ENCODE results near the gene LCE1E.

LCE1E gene

GRCh38 chr1:152747831-152748230 is 38.2 kb upstream of the LCE1E start:
- no peak for DNase-seq (ENCODE audit: low spot score)
- TF ChIP-seq, protein P1, sequence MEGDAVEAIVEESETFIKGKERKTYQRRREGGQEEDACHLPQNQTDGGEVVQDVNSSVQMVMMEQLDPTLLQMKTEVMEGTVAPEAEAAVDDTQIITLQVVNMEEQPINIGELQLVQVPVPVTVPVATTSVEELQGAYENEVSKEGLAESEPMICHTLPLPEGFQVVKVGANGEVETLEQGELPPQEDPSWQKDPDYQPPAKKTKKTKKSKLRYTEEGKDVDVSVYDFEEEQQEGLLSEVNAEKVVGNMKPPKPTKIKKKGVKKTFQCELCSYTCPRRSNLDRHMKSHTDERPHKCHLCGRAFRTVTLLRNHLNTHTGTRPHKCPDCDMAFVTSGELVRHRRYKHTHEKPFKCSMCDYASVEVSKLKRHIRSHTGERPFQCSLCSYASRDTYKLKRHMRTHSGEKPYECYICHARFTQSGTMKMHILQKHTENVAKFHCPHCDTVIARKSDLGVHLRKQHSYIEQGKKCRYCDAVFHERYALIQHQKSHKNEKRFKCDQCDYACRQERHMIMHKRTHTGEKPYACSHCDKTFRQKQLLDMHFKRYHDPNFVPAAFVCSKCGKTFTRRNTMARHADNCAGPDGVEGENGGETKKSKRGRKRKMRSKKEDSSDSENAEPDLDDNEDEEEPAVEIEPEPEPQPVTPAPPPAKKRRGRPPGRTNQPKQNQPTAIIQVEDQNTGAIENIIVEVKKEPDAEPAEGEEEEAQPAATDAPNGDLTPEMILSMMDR (IDR thresholded peaks at IDR 0.05; ENCODE audit: extremely low read depth, missing control alignments): no peak

DNA sequence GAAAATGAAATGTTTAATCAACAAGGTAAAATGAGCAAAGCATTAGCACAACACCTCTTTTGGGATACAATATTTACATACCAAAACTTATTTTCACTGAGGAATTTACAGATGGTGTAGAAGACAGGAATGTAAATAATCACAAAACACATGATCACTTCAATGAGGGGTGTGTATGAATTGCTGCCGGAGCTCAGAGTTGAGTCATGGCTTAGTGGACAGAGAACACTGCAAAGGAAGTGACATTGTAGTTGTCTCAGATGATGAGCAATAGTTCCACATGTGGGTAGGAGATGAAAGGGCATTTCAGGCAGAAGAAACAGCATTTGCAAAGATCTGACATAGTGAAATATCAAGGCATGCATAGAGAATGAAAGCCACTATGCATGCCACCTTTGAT is 33.8 kb upstream of the LCE1E start:
- no peak for DNase-seq (ENCODE audit: low spot score)

GRCh38 chr1:152753586-152753985 is 32.5 kb upstream of the LCE1E start:
- no peak for DNase-seq (ENCODE audit: low spot score)
- TF ChIP-seq, protein P1 (IDR thresholded peaks at IDR 0.05; ENCODE audit: extremely low read depth, missing control alignments): no peak

More for the DNA sequence above, 33.8 kb upstream of the LCE1E start:
- TF ChIP-seq, protein P1 (IDR thresholded peaks at IDR 0.05; ENCODE audit: extremely low read depth, missing control alignments): no peak

- no peak for DNase-seq (ENCODE audit: low spot score)
Observed at GRCh38 chr1:152756872-152757271, 29.2 kb upstream of the LCE1E start.

DNA sequence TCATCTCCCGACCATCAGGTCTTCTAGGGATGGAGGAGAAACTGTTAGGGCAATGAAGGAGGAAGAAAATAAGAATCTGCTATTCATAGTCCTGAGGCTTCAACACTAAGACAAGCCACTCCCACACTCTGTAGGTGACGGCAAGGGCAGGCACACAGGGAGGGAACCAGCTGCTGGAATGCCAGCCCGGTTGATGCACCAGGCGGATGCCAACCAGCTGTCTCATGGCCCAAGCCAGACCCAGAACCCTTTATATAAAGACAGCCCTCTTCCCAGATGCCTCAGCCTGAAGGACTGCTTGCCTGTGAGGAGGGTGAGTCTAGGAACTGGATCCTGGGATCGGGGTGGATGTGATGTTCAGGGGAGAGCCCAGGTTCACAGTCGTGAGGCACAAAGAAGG is 28.3 kb upstream of the LCE1E start, which contains the start of gene KPRP:
KPRP (plus strand) TSS at position 279 of the 400 bp plus-strand sequence. CDS start 1,564 bp downstream, outside the sequence.
- no peak for DNase-seq (ENCODE audit: low spot score)

More at GRCh38 chr1:152756872-152757271, 29.2 kb upstream of the LCE1E start:
- TF ChIP-seq, protein P1 (IDR thresholded peaks at IDR 0.05; ENCODE audit: extremely low read depth, missing control alignments): no peak

GRCh38 chr1:152758636-152759035 is 27.4 kb upstream of the LCE1E start:
- TF ChIP-seq, protein P1 (IDR thresholded peaks at IDR 0.05; ENCODE audit: extremely low read depth, missing control alignments): no peak
- no peak for DNase-seq (ENCODE audit: low spot score)

More for the DNA sequence above, 28.3 kb upstream of the LCE1E start, which contains the start of gene KPRP:
- TF ChIP-seq, protein P1 (IDR thresholded peaks at IDR 0.05; ENCODE audit: extremely low read depth, missing control alignments): no peak

DNA sequence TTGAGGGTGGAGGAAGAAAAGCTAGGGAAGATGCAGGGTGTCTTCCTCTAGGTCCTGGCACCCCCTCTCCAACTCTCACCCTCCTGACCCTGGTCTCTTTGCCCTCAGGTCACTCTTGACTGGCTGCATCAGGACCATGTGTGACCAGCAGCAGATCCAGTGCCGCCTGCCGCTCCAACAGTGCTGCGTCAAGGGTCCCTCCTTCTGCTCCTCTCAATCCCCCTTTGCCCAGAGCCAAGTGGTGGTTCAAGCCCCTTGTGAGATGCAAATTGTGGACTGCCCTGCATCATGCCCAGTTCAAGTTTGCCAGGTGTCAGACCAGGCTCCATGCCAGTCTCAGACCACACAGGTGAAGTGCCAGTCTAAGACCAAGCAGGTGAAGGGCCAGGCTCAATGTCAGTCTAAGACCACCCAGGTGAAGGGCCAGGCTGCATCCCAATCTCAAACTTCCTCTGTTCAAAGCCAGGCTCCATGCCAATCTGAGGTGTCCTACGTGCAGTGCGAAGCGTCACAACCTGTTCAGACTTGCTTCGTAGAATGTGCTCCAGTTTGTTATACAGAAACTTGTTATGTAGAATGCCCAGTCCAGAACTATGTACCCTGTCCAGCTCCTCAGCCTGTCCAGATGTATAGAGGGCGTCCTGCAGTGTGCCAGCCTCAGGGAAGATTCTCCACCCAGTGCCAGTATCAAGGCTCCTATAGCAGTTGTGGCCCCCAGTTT is 26.4 kb upstream of the LCE1E start:
- no peak for DNase-seq (ENCODE audit: low spot score)
- TF ChIP-seq, protein P1 (IDR thresholded peaks at IDR 0.05; ENCODE audit: extremely low read depth, missing control alignments): no peak

All from GM20000 (cell line).